ENCODE results near the gene RAD23A.
"Not testable (repeated sequence)": the region's sequence is repeated elsewhere in the genome, so short reads cannot be mapped to it uniquely, and the experiment has no call there.

Gene RAD23A

DNA sequence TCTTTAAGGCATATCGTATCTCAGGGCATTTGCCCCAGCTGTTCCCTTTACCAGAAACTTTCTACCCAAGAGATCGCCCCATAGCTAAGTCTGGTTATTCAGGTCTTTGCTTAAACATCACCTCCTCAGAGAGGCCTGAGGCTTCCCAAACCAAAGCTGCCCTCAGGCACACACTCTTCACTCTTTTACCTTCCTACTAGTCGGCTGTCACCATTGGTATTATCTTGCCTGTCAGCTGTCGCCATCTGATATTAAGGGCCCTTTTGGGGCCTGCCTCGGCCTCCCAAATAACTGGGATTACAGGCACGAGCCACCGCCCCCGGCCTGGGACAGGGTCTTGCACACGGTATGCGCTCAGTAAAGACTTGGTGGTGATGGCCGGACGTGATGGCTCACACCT is 10.3 kb downstream of the RAD23A start:
- no peak for DNase-seq

GRCh38 chr19:12956446-12957388 is 11.1 kb downstream of the RAD23A start, which contains the start of gene GADD45GIP1:
Gene GADD45GIP1, minus strand, starts transcription at chr19:12957223. Its CDS starts 11 bp downstream, at chr19:12957212.
- DNase-seq, result peak; percentile 60

GRCh38 chr19:12957389-12957952 is 11.8 kb downstream of the RAD23A start:
- DNase-seq, result not testable (repeated sequence)

- no peak for DNase-seq
Measured at GRCh38 chr19:12959481-12959880, 13.8 kb downstream of the RAD23A start.

DNA sequence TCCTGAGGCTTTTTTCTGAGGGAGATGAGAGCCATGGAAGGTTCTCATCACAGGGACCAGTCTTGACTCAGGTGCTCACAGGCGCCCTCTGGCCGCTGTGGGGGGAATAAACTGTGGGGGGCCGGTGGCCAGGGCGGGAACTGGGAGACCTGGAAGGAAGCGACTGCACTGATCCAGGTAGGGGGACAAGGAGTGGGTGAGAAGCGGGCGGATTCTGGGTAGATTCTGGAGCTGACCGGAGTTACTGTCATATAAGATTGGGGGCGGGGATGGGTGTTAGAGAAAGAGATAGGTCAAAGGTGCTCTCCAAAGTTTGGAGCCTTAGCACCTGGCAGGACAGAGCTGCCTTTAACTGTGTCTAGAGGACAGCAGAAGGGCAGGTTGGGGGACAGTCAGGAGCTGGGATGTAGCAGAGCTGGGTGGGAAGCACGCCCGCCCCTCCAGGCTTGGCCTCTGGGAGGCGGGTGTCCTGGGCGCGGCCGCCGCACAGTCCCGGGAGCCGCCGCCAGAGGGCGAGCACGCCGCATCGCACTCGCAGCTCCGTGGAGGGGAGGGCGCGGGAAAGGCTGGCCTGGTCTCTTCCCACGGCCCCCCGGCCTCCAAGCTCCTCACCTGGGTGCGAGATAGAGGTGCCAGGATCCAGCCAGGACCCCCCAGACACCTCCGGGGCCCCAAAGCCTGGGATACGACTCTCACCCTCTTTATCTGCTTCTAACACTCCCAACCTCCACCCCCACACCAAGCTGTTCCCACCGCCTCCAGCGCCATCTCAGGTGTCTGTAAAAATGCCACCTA is 19.6 kb downstream of the RAD23A start:
- peak; percentile 51 for DNase-seq

- no peak for DNase-seq
Measured at GRCh38 chr19:12965812-12966135, 20.1 kb downstream of the RAD23A start.

- DNase-seq, result no peak
Measured at GRCh38 chr19:12967907-12968306, 22.2 kb downstream of the RAD23A start.

GRCh38 chr19:12969292-12969988 is 23.8 kb downstream of the RAD23A start, which contains the start of gene DAND5:
Gene DAND5, plus strand, starts transcription at chr19:12969576. Its CDS starts 85 bp downstream, at chr19:12969661.
- DNase-seq, result no peak

DNA sequence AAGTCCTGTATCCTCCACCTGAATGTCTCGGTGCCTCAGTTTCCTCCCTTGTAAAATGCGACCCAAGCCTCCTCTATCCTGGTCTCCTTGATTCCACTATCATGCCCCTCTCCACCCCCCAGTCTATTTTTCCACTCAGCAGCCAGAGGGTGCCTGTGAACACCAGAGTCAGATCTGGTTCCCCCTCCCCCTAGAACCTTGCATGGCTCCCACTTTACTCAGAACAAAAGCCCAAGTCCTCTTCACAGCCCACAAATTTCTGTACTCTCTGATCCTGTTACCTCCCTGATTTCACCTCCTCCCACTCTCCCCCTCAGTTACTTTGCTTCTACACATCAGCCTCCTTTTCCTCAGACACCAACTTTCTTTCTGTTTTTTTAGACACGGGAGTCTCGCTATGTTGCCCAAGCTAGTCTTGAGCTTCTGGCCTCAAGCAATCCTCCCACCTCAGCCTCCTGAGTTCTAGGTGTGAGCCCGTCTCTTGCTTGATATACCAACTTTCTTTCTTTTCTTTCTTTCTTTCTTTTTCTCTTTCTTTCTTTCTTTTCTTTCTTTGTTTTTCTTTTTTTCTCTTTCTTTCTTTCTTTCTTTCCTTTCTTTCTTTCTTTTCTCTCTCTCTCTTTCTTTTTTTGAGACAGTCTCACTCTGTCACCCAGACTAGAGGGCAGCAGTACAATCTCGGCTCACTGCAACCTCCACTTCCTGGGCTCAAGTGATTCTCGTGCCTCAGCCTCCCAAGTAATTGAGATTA is 24.6 kb downstream of the RAD23A start:
- DNase-seq, result no peak

- DNase-seq, result no peak
Measured at GRCh38 chr19:12973236-12973635, 27.6 kb downstream of the RAD23A start.

GRCh38 chr19:12974301-12975220 is 28.9 kb downstream of the RAD23A start:
- no peak for DNase-seq

DNA sequence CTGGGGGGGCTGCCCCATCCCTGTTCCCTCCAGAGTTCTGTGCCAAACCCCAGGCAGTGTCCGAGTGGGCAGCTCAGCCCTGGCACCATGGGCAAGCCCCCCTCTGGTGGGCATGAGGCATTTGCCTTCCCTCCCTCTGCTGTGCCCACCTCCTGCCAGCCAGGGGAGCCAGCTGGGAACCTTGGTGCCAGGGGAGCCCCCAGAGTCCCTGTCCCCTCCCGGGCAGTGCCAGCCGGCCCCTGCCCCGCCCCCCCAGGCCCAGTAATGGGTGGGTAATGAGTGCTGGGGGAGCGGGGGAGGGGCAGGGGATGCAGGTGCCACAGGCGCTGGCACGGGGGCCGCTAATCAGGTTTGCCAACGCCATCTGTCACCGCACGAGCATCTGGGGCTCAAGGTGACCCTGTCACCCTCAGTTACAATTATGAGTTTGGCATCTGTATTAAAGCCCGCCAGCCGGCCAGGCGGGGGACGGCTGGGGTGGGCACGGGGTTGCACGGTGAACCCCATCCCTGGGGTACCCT is 29.6 kb downstream of the RAD23A start:
- DNase-seq, result no peak

DNA sequence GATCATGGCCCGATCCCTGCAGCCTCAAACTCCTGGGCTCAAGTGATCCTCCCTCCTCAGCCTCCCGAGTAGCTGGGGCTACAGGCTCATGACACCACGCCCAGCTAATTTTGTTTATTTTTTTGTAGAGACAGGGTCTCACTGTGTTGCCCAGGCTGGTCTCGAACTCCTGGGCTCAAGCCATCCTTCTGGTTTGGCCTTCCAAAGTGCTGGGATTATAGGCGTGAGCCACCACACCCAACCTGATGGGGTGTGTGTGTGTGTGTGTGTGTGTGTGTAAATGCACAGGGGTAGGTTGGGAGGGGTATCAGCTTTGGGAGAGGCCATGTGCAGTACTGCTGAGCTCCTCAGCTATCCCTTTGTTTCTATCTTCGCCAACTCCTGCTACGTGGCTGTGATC is 30.4 kb downstream of the RAD23A start:
- DNase-seq, result not testable (repeated sequence)

- DNase-seq, result no peak
Measured at GRCh38 chr19:12979974-12980373, 34.3 kb downstream of the RAD23A start.

DNA sequence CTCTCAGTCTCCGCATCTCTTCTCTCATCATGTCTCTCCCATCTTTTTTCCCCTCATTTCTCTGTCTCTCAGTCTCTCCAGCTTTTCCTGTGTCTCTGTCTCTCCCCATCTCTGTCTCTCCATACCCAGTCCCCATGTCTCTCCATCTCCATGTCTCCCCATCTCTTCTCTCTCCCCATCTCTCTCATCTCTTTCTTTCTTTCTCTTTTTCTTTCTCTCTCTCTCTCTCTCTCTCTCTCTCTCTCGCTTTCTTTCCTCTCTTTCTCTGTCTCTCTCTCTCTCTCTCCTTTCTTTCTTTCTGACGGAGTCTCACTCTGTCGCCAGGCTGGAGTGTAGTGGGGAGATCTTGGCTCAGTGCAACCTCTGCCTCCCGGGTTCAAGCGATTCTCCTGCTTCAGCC is 37.0 kb downstream of the RAD23A start:
- no peak for DNase-seq

GRCh38 chr19:12983091-12983490 is 37.4 kb downstream of the RAD23A start:
- no peak for DNase-seq

DNA sequence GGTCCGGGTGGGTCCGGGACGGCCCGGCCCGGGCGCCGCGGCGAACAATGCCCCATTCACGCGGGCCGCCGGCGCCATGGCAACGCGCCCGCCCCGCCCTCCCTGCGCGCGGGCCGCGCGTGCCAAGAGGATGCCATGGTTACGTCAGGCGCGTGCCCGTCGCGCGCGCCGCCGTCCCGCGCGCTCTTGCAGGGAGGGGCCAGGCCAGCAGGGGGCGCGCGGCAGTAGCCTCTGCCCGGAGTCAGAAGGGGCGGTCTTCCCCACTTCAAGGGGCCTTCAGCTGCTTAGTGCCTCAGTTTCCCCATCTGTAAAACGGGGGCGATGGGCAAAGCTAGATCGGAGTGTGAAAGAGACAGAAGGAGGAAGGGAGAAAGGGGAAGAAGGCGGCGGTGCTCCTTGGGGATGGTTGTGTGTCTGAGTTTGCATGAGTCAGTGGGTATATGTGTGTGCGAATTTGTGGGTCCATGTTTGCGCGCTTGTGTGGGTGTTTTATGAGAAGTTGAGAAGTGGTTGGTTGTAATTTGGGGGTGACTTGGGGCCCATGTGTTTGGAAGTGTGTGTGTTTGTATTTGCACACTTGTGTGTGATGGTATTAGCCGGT is 38.0 kb downstream of the RAD23A start:
- peak; percentile 69 for DNase-seq

- DNase-seq, result no peak
Measured at GRCh38 chr19:12984143-12984627, 38.5 kb downstream of the RAD23A start.

DNA sequence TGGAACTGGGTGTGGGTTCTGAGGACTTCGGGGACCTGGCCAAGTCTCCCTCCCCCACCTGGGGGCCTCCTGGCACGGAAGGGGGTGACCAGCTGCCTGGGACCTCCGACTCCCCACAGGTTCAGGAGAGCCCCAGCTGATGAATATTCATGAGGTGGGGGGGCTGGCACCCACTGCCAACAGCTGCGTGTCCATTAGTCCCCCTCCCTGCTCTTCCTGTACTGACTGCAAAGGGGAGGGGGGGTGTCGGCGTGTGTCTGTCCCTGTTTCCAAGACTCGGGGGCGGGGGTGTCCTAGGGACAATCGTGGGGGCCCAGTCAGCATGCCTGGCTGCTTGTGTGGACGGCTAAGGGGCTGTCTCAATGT is 39.0 kb downstream of the RAD23A start:
- no peak for DNase-seq

Data from activated gamma-delta T cell (primary cell).